GM19023 (cell line): ENCODE measurements around the gene RALGAPA2.
"Not testable (repeated sequence)": the region's sequence is repeated elsewhere in the genome, so short reads cannot be mapped to it uniquely, and the experiment has no call there.

Source experiments
- ATAC-seq: cut with Tn5 transposase; IDR thresholded peaks from one replicate; pipeline ENCODE4 v1.9.1; 2021; ENCODE audit warnings: mild to moderate bottlenecking, moderate library complexity; ENCODE audit not compliant: unreplicated experiment

RALGAPA2 gene

GRCh38 chr20:20355503-20355902, 356.9 kb downstream of the RALGAPA2 start:
- not testable (repeated sequence) for ATAC-seq

- ATAC-seq, result no peak
These were observed 358.9 kb downstream of the RALGAPA2 start for GRCh38 chr20:20353576-20353975.

- ATAC-seq, result no peak
These were observed 368.0 kb downstream of the RALGAPA2 start for GRCh38 chr20:20344476-20344875.

- no peak for ATAC-seq
These were observed 368.5 kb downstream of the RALGAPA2 start for GRCh38 chr20:20343932-20344331.
